Thyroid gland (tissue), 4 donors: ENCODE results near the gene PLA2G4A.

ENCODE experiments used
- POLR2A ChIP-seq, 2 donors: fragments of 450-650 bp; IDR thresholded peaks; one replicate each; pipeline ENCODE4 v1.6.1; 2017; ENCODE audit warnings: antibody characterized with exemption in 2 of 2, mild to moderate bottlenecking in 2 of 2, moderate library complexity in 1 of 2
- TF ChIP-seq, protein P1 (sequence below), 6 experiments: fragments of 200-600 bp in 3 of 6; fragments of 450-650 bp in 3 of 6; sonication (generic) in 3 of 6; IDR thresholded peaks; one replicate each; pipeline ENCODE4 v1.5.1; 2016 to 2019; ENCODE audit warnings: antibody characterized with exemption in 6 of 6, mild to moderate bottlenecking in 2 of 6, inconsistent platforms in 1 of 6, moderate library complexity in 1 of 6

GRCh38 chr1:186845576-186846210 lies 16.9 kb downstream of the PLA2G4A start:
- TF ChIP-seq, protein P1, sequence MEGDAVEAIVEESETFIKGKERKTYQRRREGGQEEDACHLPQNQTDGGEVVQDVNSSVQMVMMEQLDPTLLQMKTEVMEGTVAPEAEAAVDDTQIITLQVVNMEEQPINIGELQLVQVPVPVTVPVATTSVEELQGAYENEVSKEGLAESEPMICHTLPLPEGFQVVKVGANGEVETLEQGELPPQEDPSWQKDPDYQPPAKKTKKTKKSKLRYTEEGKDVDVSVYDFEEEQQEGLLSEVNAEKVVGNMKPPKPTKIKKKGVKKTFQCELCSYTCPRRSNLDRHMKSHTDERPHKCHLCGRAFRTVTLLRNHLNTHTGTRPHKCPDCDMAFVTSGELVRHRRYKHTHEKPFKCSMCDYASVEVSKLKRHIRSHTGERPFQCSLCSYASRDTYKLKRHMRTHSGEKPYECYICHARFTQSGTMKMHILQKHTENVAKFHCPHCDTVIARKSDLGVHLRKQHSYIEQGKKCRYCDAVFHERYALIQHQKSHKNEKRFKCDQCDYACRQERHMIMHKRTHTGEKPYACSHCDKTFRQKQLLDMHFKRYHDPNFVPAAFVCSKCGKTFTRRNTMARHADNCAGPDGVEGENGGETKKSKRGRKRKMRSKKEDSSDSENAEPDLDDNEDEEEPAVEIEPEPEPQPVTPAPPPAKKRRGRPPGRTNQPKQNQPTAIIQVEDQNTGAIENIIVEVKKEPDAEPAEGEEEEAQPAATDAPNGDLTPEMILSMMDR (IDR thresholded peaks at IDR 0.05), result no peak
- TF ChIP-seq POLR2A (IDR thresholded peaks at IDR 0.05), result no peak
